ENCODE results near the gene NCBP3.

Gene NCBP3

GRCh38 chr17:3812771-3813170, 33.3 kb downstream of the NCBP3 start:
- no peak overlapping the region for H3K4me3 ChIP-seq (replicated peaks; ENCODE audit: low read depth, low read length)
- peak; percentile 24 for DNase-seq (ENCODE audit: low read depth)
- TF ChIP-seq, protein P1, sequence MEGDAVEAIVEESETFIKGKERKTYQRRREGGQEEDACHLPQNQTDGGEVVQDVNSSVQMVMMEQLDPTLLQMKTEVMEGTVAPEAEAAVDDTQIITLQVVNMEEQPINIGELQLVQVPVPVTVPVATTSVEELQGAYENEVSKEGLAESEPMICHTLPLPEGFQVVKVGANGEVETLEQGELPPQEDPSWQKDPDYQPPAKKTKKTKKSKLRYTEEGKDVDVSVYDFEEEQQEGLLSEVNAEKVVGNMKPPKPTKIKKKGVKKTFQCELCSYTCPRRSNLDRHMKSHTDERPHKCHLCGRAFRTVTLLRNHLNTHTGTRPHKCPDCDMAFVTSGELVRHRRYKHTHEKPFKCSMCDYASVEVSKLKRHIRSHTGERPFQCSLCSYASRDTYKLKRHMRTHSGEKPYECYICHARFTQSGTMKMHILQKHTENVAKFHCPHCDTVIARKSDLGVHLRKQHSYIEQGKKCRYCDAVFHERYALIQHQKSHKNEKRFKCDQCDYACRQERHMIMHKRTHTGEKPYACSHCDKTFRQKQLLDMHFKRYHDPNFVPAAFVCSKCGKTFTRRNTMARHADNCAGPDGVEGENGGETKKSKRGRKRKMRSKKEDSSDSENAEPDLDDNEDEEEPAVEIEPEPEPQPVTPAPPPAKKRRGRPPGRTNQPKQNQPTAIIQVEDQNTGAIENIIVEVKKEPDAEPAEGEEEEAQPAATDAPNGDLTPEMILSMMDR (IDR thresholded peaks at IDR 0.05; ENCODE audit: low read length, missing control alignments): no peak

DNA sequence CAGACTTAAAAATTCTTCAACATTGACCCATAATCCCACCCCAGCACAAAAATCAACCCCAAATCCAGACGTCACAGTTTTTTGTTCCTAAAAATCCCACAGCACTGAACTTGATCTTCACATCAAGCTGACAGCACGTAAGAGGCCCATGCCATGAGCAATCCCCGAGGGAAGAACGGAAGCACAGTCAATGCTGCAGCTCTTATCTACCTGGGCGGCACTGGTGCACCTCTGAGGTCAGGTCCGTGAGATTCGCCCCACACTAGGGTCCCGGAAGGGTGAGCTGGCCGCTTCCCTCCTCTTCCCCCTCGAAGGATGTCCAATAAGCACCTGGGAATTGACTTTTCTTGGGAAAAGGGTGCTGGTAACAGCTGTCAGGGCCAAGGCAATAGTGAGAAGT, 33.8 kb downstream of the NCBP3 start:
- no peak overlapping the region for H3K4me3 ChIP-seq (replicated peaks; ENCODE audit: low read depth, low read length)
- DNase-seq (ENCODE audit: low read depth): no peak
- TF ChIP-seq, protein P1 (IDR thresholded peaks at IDR 0.05; ENCODE audit: low read length, missing control alignments): no peak

GRCh38 chr17:3810019-3810418, 36.0 kb downstream of the NCBP3 start:
- H3K4me3 ChIP-seq (replicated peaks; ENCODE audit: low read depth, low read length): no peak overlapping the region
- DNase-seq (ENCODE audit: low read depth): no peak
- TF ChIP-seq, protein P1 (IDR thresholded peaks at IDR 0.05; ENCODE audit: low read length, missing control alignments): no peak

DNA sequence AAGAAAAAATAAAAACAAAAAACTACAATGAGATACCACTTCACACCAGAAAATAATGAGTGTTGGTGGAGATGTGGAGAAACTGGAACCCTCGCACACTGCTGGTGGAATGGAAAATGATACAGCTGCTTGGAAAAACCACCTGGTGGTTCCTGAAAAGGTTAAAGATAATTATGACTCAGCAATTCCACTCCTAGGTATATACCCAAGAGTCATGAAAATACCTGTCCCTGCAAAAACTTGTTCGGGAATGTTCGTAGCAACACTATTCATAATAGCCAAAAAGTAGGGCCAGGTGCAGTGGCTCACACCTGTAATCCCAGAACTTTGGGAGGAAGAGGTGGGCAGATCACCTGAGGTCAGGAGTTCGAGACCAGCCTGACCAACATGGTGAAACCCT, 36.9 kb downstream of the NCBP3 start:
- no peak overlapping the region for H3K4me3 ChIP-seq (replicated peaks; ENCODE audit: low read depth, low read length)
- TF ChIP-seq, protein P1 (IDR thresholded peaks at IDR 0.05; ENCODE audit: low read length, missing control alignments): no peak
- no peak for DNase-seq (ENCODE audit: low read depth)

GRCh38 chr17:3808701-3809100, 37.3 kb downstream of the NCBP3 start:
- H3K4me3 ChIP-seq (replicated peaks; ENCODE audit: low read depth, low read length): no peak overlapping the region
- TF ChIP-seq, protein P1 (IDR thresholded peaks at IDR 0.05; ENCODE audit: low read length, missing control alignments): no peak
- no peak for DNase-seq (ENCODE audit: low read depth)

DNA sequence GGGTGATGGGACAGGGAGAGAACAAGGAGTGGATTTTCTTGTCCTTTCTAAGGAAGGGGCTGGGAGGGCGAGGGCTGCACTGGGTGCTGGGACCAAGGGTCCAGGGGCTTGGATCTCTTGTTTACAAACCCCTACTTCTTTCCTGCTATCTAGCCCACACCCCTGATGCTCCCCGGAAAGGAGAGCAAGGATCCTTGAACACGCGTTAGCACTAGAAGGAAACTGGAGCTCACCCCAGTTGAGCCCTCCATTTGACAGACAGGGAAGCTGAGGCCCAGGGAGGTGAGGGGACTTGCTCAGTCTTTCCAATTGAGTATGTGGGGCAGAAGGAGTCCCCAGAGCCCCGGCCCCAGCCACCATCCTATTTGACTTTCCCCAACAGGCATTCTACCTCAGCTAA, 40.5 kb downstream of the NCBP3 start:
- DNase-seq (ENCODE audit: low read depth): no peak
- TF ChIP-seq, protein P1 (IDR thresholded peaks at IDR 0.05; ENCODE audit: low read length, missing control alignments): no peak
- H3K4me3 ChIP-seq (replicated peaks; ENCODE audit: low read depth, low read length): no peak overlapping the region

- peak; percentile 65 for DNase-seq (ENCODE audit: low read depth)
- TF ChIP-seq, protein P1 (IDR thresholded peaks at IDR 0.05; ENCODE audit: low read length, missing control alignments): no peak
- no peak overlapping the region for H3K4me3 ChIP-seq (replicated peaks; ENCODE audit: low read depth, low read length)
Observed at GRCh38 chr17:3804503-3804931, 41.5 kb downstream of the NCBP3 start.
